ENCODE measurements around the gene SEPTIN5. TPM values are rescaled to one million over a fixed set of nuclear protein-coding genes. Genes with fewer than 3 reads are reported as not detected.
"Not testable (repeated sequence)": the region's sequence is repeated elsewhere in the genome, so short reads cannot be mapped to it uniquely, and the experiment has no call there.

Gene SEPTIN5
- total RNA-seq, 1 donor from 2014 or later, result 11.5 TPM

- intact Hi-C loops (cut with DNase I), result no loop called here
- ATAC-seq, result no peak
- Histone ChIP-seq H3K36me3 (no peaks in the 10 kb centered on the region), H3K4me3 (no peak overlapping the region), H3K9me3 (no peaks in the 10 kb centered on the region), H3K27me3 (no peaks in the 10 kb centered on the region), H3K27ac (no peak overlapping the region), H3K4me1 (no peaks in the 10 kb centered on the region)
- no peak for TF ChIP-seq CTCF (IDR thresholded peaks at IDR 0.05)
- DNase-seq, result no peak
Measured at GRCh38 chr22:19673660-19674059, 40.6 kb upstream of the SEPTIN5 start.

GRCh38 chr22:19674129-19674928, 40.0 kb upstream of the SEPTIN5 start:
- DNase-seq, result no peak
- H3K4me3 ChIP-seq, result no peak overlapping the region
- TF ChIP-seq CTCF (IDR thresholded peaks at IDR 0.05), result no peak
- no peak for ATAC-seq
- no peaks in the 10 kb centered on the region for H3K9me3 ChIP-seq
- no peaks in the 10 kb centered on the region for H3K36me3 ChIP-seq
- no peaks in the 10 kb centered on the region for H3K4me1 ChIP-seq
- intact Hi-C loops (cut with DNase I), result no loop called here
- no peaks in the 10 kb centered on the region for H3K27me3 ChIP-seq
- H3K27ac ChIP-seq, result no peak overlapping the region

GRCh38 chr22:19674929-19675253, 39.4 kb upstream of the SEPTIN5 start:
- H3K27me3 ChIP-seq, result no peaks in the 10 kb centered on the region
- no peaks in the 10 kb centered on the region for H3K9me3 ChIP-seq
- H3K4me3 ChIP-seq, result no peak overlapping the region
- no peak overlapping the region for H3K27ac ChIP-seq
- no peaks in the 10 kb centered on the region for H3K36me3 ChIP-seq
- H3K4me1 ChIP-seq, result no peaks in the 10 kb centered on the region
- ATAC-seq (no peak), DNase-seq (no peak)
- intact Hi-C loops (cut with DNase I), result no loop called here
- no peak for TF ChIP-seq CTCF (IDR thresholded peaks at IDR 0.05)

GRCh38 chr22:19675428-19675827, 38.9 kb upstream of the SEPTIN5 start:
- H3K4me3 ChIP-seq, result no peak overlapping the region
- no peaks in the 10 kb centered on the region for H3K4me1 ChIP-seq
- H3K27me3 ChIP-seq, result no peaks in the 10 kb centered on the region
- no peaks in the 10 kb centered on the region for H3K9me3 ChIP-seq
- intact Hi-C loops (cut with DNase I), result no loop called here
- DNase-seq (no peak), ATAC-seq (no peak)
- H3K36me3 ChIP-seq, result no peaks in the 10 kb centered on the region
- H3K27ac ChIP-seq, result no peak overlapping the region
- no peak for TF ChIP-seq CTCF (IDR thresholded peaks at IDR 0.05)

- ATAC-seq; DNase-seq; H3K4me3 ChIP-seq; H3K27ac ChIP-seq; H3K4me1 ChIP-seq; H3K9me3 ChIP-seq; H3K36me3 ChIP-seq; H3K27me3 ChIP-seq; intact Hi-C loops (cut with DNase I): not testable (repeated sequence)
Measured at GRCh38 chr22:19676437-19676836, 37.9 kb upstream of the SEPTIN5 start.

GRCh38 chr22:19678949-19679521, 35.3 kb upstream of the SEPTIN5 start:
- intact Hi-C loops (cut with DNase I), result no loop called here
- no peak for ATAC-seq
- Histone ChIP-seq H3K9me3 (no peaks in the 10 kb centered on the region), H3K36me3 (no peaks in the 10 kb centered on the region), H3K27me3 (peaks cover 10% of the 10 kb centered on the region), H3K4me3 (no peak overlapping the region), H3K27ac (no peak overlapping the region), H3K4me1 (no peaks in the 10 kb centered on the region)
- TF ChIP-seq CTCF (IDR thresholded peaks at IDR 0.05), result no peak
- no peak for DNase-seq
